OCI-LY1 (cell line): ENCODE measurements around the gene HIBADH.

Source experiments
- H2AFZ ChIP-seq: fragments of 200-600 bp; sonication (generic), shearing (Covaris generic); 2 replicates; pipeline ENCODE4 v1.6.0; 2014; ENCODE audit warnings: antibody characterized with exemption, mild to moderate bottlenecking, low read length
- H3F3A ChIP-seq: fragments of 200-600 bp; sonication (generic), shearing (Covaris generic); 2 replicates; pipeline ENCODE4 v1.6.0; 2014; ENCODE audit warnings: mild to moderate bottlenecking, antibody characterized with exemption, low read length, moderate library complexity; ENCODE audit not compliant: insufficient read depth
- H3K27ac ChIP-seq: fragments of 200-600 bp; sonication (generic); 2 replicates; pipeline ENCODE4 v1.5.1; 2014; ENCODE audit warnings: low read length, mixed run types, mild to moderate bottlenecking, low read depth; ENCODE audit not compliant: poor library complexity, severe bottlenecking
- H3K27me3 ChIP-seq: fragments of 200-600 bp; sonication (generic); 2 replicates; pipeline ENCODE4 v1.6.0; 2014; ENCODE audit warnings: antibody characterized with exemption, mild to moderate bottlenecking, low read length, moderate library complexity; ENCODE audit not compliant: insufficient read depth
- H3K36me3 ChIP-seq: fragments of 200-600 bp; sonication (generic); 2 replicates; pipeline ENCODE4 v1.6.1; 2014; ENCODE audit warnings: mild to moderate bottlenecking, antibody characterized with exemption, low read length, moderate library complexity, mixed read lengths; ENCODE audit not compliant: insufficient read depth
- H3K4me1 ChIP-seq: fragments of 200-600 bp; sonication (generic); 2 replicates; pipeline ENCODE4 v1.5.1; 2014; ENCODE audit warnings: mild to moderate bottlenecking, low read length, moderate library complexity; ENCODE audit not compliant: insufficient read depth, severe bottlenecking
- H3K4me2 ChIP-seq: fragments of 200-600 bp; sonication (generic), shearing (Covaris generic); 2 replicates; pipeline ENCODE4 v1.6.1; 2014; ENCODE audit warnings: low read length
- H3K4me3 ChIP-seq: fragments of 200-600 bp; sonication (generic); 2 replicates; pipeline ENCODE4 v1.5.1; 2014; ENCODE audit warnings: low read length, low read depth, mild to moderate bottlenecking, mixed read lengths; ENCODE audit not compliant: poor library complexity, severe bottlenecking
- H3K79me2 ChIP-seq: fragments of 200-600 bp; shearing (Covaris generic); 2 replicates; pipeline ENCODE4 v1.6.1; 2016; ENCODE audit warnings: mixed run types, low read length, mixed read lengths; ENCODE audit not compliant: insufficient read depth
- H3K9ac ChIP-seq: fragments of 200-600 bp; sonication (generic), shearing (Covaris generic); 2 replicates; pipeline ENCODE4 v1.6.1; 2014; ENCODE audit warnings: mild to moderate bottlenecking, low read length, mixed read lengths
- H3K9me2 ChIP-seq: fragments of 200-600 bp; sonication (generic), shearing (Covaris generic); 2 replicates; pipeline ENCODE4 v1.6.1; 2014; ENCODE audit warnings: low read depth, mild to moderate bottlenecking, low read length, mixed read lengths
- H3K9me3 ChIP-seq: fragments of 200-600 bp; shearing (Covaris generic); 2 replicates; pipeline ENCODE4 v1.6.1; 2014; ENCODE audit warnings: low read length, mixed read lengths
- H4K20me1 ChIP-seq: fragments of 200-600 bp; sonication (generic), shearing (Covaris generic); 2 replicates; pipeline ENCODE4 v1.6.0; 2016; ENCODE audit warnings: mild to moderate bottlenecking, low read length; ENCODE audit not compliant: insufficient read depth
- EZH2 ChIP-seq: fragments of 200-600 bp; sonication (generic), shearing (Covaris generic); IDR thresholded peaks from 2 replicates; pipeline ENCODE4 v1.8.0; 2017; ENCODE audit warnings: borderline replicate concordance, mixed run types, mild to moderate bottlenecking, antibody characterized with exemption, low read length, moderate library complexity, mixed read lengths
- TF ChIP-seq, protein P1 (sequence below): fragments of 200-600 bp; sonication (generic), shearing (Covaris generic); IDR thresholded peaks from 2 replicates; pipeline ENCODE4 v1.5.1; 2017; ENCODE audit warnings: mild to moderate bottlenecking, antibody characterized with exemption, low read length, moderate library complexity, mixed read lengths

HIBADH gene

DNA sequence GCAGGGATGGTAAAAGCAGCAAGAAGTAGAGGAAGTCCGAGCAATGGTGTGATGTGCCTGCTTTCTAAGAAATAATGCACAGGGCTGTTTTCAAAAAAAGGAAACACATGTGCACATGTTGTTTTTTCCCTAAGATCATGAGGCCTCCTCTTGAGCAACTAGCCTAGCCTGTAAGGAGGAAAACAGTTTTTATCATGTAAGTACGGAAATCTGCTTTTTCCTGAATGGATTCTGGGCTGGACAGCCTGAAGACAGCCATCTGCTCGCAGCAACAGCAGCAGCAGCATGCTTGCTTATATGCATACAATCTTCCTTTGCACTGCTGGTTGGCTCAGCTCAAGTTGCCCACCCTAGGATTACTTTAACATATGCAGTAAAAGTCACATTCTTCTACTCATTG lies 87.1 kb downstream of the HIBADH start:
- H3K9ac ChIP-seq, result no peak overlapping the region
- no peaks in the 10 kb centered on the region for H3K79me2 ChIP-seq
- no peak overlapping the region for H3K4me2 ChIP-seq
- no peak overlapping the region for H2AFZ ChIP-seq
- TF ChIP-seq, protein P1, sequence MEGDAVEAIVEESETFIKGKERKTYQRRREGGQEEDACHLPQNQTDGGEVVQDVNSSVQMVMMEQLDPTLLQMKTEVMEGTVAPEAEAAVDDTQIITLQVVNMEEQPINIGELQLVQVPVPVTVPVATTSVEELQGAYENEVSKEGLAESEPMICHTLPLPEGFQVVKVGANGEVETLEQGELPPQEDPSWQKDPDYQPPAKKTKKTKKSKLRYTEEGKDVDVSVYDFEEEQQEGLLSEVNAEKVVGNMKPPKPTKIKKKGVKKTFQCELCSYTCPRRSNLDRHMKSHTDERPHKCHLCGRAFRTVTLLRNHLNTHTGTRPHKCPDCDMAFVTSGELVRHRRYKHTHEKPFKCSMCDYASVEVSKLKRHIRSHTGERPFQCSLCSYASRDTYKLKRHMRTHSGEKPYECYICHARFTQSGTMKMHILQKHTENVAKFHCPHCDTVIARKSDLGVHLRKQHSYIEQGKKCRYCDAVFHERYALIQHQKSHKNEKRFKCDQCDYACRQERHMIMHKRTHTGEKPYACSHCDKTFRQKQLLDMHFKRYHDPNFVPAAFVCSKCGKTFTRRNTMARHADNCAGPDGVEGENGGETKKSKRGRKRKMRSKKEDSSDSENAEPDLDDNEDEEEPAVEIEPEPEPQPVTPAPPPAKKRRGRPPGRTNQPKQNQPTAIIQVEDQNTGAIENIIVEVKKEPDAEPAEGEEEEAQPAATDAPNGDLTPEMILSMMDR, result no peak
- TF ChIP-seq EZH2, result no peak
- H3F3A ChIP-seq, result no peaks in the 10 kb centered on the region
- H3K4me3 ChIP-seq, result no peak overlapping the region
- no peaks in the 10 kb centered on the region for H3K36me3 ChIP-seq
- no peak overlapping the region for H3K27ac ChIP-seq
- no peaks in the 10 kb centered on the region for H4K20me1 ChIP-seq
- no peaks in the 10 kb centered on the region for H3K9me3 ChIP-seq
- H3K27me3 ChIP-seq, result no peaks in the 10 kb centered on the region
- no peaks in the 10 kb centered on the region for H3K9me2 ChIP-seq
- H3K4me1 ChIP-seq, result peaks cover 9% of the 10 kb centered on the region

DNA sequence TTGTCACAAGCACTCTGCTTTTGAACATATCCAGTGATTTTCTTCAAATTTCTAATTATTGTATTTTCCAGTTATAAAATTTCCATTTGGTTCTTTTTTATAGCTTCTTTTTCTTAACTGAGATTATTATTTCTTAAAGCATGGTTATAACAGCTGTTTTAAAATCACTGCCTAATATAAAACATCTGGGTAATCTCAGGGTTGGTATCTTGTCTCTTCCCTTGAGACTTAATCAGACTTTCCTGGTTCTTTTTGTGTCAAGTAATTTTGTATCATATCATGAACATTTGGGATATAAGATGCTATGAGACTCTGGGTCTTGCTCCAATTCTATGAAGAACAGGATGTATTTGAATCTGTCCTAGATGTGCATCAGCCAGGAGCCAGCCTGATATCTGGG lies 93.6 kb downstream of the HIBADH start:
- Histone ChIP-seq H3K36me3 (no peaks in the 10 kb centered on the region), H3K4me1 (no peaks in the 10 kb centered on the region), H3F3A (no peaks in the 10 kb centered on the region), H3K4me3 (no peak overlapping the region), H3K9me2 (no peaks in the 10 kb centered on the region), H4K20me1 (no peaks in the 10 kb centered on the region), H3K9me3 (peaks cover 3% of the 10 kb centered on the region; the same call in 1 of the 2 replicates), H3K27me3 (no peaks in the 10 kb centered on the region), H3K27ac (no peak overlapping the region), H3K9ac (no peak overlapping the region), H3K4me2 (no peak overlapping the region), H2AFZ (no peak overlapping the region), H3K79me2 (no peaks in the 10 kb centered on the region)
- no peak for TF ChIP-seq EZH2
- TF ChIP-seq, protein P1, result no peak

DNA sequence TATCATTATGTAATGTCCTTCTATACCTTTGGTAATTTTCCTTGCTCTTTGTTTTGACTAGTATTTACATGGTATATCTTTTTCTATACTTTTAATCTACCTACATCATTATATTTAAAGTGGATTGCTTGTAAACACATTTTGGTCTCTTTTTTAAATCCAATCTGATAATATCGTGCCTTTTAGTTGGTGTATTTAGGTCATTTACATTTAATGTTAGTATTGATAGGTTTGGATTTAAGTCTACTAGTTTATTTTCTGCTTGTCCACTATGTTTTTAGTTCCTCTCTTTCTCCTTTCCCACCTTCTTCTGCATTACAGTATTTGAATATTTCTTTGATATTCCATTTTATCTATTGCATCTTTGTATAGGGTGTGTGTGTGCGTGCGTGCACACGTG lies 95.4 kb downstream of the HIBADH start:
- Histone ChIP-seq H3K36me3 (no peaks in the 10 kb centered on the region), H3K4me2 (no peak overlapping the region), H3K79me2 (no peaks in the 10 kb centered on the region), H3K4me3 (no peak overlapping the region), H3K9ac (no peak overlapping the region), H3K9me3 (peaks cover 10% of the 10 kb centered on the region), H3F3A (no peaks in the 10 kb centered on the region), H4K20me1 (no peaks in the 10 kb centered on the region), H3K9me2 (no peaks in the 10 kb centered on the region), H3K27me3 (no peaks in the 10 kb centered on the region), H2AFZ (no peak overlapping the region), H3K4me1 (no peaks in the 10 kb centered on the region), H3K27ac (no peak overlapping the region)
- TF ChIP-seq EZH2, result no peak
- TF ChIP-seq, protein P1, result no peak
